Measurements from ENCODE around the gene SLC25A2.

SLC25A2 gene

DNA sequence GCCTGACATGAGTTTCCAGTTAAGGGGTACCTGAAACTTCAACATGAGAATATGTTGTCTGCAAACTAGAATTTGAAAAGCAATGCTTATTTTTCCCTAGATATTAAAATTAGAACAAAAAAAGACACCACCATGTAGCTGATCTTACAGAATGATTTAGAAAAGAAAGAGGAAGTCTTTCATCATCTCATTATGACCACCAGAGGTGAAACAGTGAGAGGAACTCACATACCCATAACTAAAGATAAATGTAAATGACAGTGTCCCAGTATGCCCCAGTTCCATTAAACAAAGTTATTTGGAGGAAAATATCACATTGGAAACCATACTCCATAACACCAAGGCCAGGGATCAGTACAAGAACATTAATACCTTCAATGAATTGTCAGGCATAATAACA lies 9.9 kb upstream of the SLC25A2 start:
- no peak for DNase-seq

DNA sequence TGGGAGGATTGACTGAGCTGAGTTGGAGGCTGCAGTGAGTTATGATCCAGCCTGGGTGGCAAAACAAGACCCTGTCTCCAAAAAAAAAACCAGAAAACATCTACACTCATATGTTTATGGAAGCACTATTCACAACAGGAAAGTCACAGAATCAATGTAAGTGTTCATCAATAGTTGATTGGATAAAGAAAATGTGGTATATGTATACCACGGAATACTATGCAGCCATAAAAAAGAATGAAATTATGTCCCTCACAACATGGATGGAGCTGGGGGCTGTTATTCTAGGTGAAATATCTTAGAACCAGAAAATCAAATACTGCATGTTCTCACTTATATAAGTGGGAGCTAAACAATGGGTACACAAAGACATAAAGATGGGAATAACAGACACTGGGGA lies 2.8 kb upstream of the SLC25A2 start:
- DNase-seq = no peak

DNA sequence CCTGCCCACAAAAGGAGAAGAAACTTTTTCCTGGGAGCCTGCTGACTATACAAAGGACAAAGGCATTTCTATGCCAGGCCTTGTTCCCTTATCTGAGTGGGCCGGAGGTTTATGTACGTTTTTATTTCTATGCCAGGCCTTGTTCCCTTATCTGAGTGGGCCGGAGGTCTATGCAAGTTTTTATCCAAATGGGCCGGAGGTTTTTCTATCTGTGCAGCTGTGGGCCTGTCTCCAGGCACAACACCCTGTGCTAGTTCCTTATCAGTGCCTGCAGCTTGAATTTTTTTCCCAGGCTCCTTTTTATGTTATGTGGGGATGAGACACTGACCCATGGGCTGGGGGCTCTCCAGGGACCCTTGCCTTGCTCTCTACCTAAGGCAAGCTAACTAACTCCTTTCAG lies 5.5 kb downstream of the SLC25A2 start:
- no peak for DNase-seq

DNA sequence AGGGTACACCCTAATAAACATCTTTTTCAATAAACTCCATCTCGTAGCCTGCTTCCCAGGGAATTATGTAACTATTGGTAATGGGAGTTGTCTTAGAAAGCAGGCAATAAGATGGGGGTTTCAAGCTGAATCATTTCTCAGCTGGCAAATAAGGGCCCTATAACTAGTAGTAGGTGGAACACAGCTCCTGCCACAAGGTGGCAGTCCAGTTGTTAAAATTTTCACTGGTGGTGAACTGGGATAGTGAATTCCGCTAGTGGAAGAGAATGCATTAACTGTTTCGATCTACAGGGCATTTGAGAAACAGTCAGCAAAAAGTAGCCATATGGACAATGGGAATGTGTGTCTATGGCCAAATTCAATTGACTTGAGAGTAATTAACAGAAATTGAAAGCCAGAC lies 30.9 kb downstream of the SLC25A2 start:
- DNase-seq = no peak

DNA sequence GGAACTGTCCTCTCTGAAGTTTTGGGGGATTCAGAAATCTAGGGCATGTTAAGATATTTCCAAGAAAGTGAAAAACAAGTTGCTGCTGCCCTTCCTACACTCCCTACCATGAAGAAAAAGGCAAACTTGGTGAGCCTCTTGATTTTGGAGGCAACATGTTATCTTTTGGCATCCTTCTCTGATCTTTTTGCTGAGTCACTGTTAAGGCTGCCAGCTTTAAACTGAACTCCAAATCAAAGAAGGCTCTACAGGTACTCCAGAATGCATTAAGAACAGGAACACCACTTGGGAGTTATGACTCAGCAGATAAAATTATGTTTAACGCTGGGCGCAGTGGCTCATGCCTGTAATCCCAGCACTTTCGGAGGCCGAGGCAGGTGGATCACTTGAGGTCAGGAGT lies 34.7 kb downstream of the SLC25A2 start:
- no peak for DNase-seq

DNA sequence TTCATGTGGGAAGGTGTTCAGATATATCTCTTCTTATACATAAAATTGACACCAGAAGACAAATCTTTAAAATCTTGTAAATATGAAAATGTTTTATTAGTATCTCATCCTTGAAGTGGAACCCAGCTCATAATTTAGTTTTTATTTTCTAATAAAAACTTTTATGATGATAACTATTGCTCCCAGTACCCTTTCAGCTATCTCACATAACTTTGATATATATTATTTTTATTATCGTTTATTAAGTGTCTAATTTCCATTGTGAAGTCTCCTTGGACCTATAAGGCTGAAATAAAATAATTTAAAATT lies 42.7 kb downstream of the SLC25A2 start:
- DNase-seq = no peak

DNA sequence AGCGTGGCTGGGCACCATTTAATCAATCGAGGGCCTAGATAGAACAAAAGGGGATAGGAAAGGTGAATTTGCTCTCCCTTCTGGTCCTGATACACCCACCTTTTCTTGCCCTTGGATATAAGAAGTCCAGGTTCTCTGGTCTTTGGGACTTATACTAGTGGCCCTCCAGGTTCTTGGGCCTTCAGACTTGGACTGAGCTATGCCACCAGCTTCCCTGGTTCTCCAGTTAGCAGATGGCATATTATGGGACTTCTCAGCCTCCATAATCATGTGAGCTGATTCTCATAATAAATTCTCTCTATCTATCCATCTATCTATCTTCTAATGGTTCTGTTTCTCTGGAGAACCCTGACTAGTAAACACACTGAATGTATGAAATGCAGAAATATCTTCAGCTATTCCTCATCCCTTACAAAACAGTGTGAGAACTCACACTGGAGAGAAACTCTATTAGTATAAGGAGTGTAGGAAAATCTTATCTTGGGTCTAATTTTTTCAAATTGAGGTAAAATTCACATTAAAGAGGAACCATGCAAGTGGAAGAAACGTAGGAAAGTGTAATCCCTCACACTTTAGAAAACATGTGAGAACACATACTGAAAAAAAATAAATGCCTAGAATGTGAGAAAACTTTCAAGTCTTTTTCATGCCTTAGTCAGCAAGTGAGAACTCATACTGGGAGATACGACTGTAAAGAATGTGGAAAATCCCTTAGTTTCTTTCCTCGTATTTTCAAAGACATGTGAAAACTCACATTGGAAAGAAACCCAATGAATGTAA lies 43.2 kb downstream of the SLC25A2 start:
- no peak for DNase-seq

DNA sequence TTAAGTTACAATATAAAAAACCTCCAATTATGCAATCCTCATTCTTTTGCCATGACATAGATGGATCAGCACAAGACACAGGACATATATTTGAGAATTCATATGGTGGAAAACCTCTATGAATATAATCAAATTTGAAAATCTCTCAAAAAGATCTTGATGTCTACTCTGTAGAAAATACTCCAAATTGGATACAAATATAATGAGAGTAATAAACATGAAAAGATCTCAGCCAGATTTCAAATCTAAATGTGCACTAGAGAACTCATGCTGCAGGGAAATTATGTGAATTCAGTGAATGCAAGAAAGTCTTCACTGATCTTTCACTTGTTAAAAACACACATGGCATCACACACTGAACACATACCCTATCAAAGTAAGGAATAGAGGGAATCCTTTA lies 44.9 kb downstream of the SLC25A2 start:
- no peak for DNase-seq

DNA sequence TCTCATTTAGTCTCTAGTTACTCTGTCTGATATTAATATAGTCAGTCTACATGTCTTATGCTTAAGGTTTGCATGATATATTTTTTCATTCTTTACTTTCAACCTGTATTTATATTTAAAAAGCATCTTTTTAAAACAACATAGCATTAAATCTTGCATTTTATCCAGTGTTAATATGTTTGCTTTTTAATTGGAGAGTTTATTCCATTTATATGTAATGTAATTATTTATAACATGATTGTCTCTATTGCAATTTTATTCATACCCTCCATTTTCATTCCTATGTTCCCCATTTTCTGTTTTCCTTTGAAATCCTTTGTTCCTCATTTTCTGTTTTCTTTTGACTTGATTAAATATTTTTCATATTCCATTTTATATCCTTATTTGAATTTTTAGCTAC lies 45.4 kb downstream of the SLC25A2 start:
- DNase-seq = no peak

Measured in CD4-positive, alpha-beta T cell treated with Interleukin-4 for 4 hours (primary cell).